ENCODE results near the gene DNAJC4. TPM values are rescaled to one million over a fixed set of nuclear protein-coding genes. Genes with fewer than 3 reads are reported as not detected.
A peak's percentile ranks its signal among the peaks of the same experiment; 100 is the strongest.

Gene DNAJC4
- total and polyA plus RNA-seq, 5 donors: 46.3 to 95.7 (median 51.8) TPM

DNA sequence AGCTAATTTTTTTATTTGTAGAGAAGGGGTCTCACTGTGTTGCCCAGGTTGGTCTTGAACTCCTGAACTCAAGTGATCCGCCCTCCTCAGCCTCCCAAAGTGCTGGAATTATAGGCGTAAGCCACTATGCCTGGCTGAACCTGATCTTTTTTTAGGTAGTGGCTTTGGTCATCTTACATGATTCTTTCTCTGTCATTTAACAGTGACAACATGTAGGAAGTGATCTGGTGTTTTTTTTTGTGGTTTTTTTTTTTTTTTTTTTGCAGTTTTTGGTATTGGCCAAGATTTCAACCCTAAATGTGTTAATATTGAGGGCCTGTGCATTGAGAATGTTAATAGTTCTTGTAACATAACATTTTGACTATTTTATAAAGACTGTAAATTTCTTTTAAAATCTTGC is 31.8 kb upstream of the DNAJC4 start:
- Histone ChIP-seq H3K27ac (ENCODE audit: low read length) (no peak overlapping the region), H3K9me3 (ENCODE audit: control insufficient read depth, low read length) (no peaks in the 10 kb centered on the region), H3K4me3 (ENCODE audit: low read length) (no peak overlapping the region), H3K4me1 (ENCODE audit: control insufficient read depth, insufficient read depth, low read length) (no peaks in the 10 kb centered on the region), H3K27me3 (ENCODE audit: control insufficient read depth, insufficient read depth) (no peaks in the 10 kb centered on the region)
- ATAC-seq (no peak), DNase-seq (no peak)
- 99% methylated on average over 2 of the region's 2 CpGs for WGBS
- intact Hi-C loops (cut with DNase I): no loop called here

DNA sequence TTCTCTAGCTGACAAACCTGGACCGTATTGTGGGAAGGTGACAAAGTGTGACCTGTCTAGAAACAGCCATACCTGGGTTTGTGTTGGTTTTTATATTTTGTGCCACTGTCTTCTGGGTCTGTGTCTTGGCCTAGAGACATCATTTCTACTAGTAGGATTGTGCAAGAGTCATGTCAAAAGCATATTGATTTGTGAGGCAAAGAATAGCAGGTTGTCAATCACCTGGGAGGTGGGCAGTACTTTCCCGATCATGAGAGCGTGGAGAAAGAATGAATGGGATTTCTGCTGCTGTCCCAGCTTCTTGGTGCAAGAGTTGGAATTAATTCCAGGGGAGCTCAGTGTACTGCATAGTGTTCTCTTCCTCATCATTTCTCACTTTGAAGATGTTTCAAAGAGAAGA is 28.8 kb upstream of the DNAJC4 start:
- DNase-seq (no peak), ATAC-seq (no peak)
- H3K27ac ChIP-seq (ENCODE audit: low read length): no peak overlapping the region
- no peaks in the 10 kb centered on the region for H3K9me3 ChIP-seq (ENCODE audit: control insufficient read depth, low read length)
- no peaks in the 10 kb centered on the region for H3K4me1 ChIP-seq (ENCODE audit: control insufficient read depth, insufficient read depth, low read length)
- H3K27me3 ChIP-seq (ENCODE audit: control insufficient read depth, insufficient read depth): no peaks in the 10 kb centered on the region
- no peak overlapping the region for H3K4me3 ChIP-seq (ENCODE audit: low read length)
- WGBS: 63% methylated on average over 3 of the region's 3 CpGs
- intact Hi-C loops (cut with DNase I): no loop called here

DNA sequence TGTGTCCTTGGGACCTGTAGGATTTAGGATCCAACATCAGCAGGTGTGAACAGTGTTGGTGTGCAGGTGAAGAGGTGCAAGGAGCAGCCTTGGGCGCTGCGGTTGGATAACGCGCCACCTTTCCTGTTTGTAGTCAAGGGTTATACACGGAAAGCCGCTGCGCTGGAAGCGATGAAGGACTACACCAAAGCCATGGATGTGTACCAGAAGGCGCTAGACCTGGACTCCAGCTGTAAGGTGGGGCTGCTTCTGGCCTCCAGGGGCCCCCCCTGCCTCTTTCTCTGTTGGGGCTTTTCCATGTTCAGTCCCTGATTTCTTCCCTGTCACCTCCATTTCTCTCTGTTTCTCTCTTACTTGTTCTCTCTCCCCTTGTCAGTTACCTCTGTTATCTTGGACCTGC is 27.4 kb upstream of the DNAJC4 start:
- DNase-seq: no peak
- 95% methylated on average over 9 of the region's 9 CpGs for WGBS
- no peak overlapping the region for H3K27ac ChIP-seq (ENCODE audit: low read length)
- no peaks in the 10 kb centered on the region for H3K9me3 ChIP-seq (ENCODE audit: control insufficient read depth, low read length)
- H3K4me1 ChIP-seq (ENCODE audit: control insufficient read depth, insufficient read depth, low read length): no peaks in the 10 kb centered on the region
- ATAC-seq: no peak
- H3K4me3 ChIP-seq (ENCODE audit: low read length): no peak overlapping the region
- intact Hi-C loops (cut with DNase I): no loop called here
- no peaks in the 10 kb centered on the region for H3K27me3 ChIP-seq (ENCODE audit: control insufficient read depth, insufficient read depth)

DNA sequence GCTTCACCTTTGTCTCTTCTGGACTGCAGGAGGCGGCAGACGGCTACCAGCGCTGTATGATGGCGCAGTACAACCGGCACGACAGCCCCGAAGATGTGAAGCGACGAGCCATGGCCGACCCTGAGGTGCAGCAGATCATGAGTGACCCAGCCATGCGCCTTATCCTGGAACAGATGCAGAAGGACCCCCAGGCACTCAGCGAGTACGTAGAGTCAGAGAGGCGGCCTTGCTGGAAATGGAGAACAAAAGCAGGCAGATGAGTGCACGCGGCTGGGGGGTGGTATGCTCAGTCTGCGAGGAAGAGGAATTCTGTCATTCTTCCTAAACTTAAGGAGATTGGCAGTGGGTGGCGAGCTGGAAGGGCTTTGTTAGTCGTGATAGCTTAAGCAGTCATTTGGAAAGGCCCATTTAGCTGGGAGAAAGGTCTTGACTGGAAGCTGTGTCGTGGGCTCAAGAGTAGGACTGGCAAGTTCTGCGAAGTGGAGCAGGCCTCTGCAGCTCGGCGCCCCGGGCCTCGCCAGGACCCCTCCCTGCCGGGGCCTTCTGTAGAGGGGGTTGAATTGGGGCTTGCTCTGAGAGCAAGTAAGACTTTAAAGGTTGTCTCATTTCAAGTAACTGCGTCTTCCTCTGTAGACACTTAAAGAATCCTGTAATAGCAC is 26.8 kb upstream of the DNAJC4 start:
- intact Hi-C loops (cut with DNase I): loop anchor here in 1 of 4 donors (2.0 kb wide), 1 partner anchor 97 kb away; the partner anchor contains the start of gene CATSPERZ
- Histone ChIP-seq H3K4me1 (ENCODE audit: control insufficient read depth, insufficient read depth, low read length) (no peaks in the 10 kb centered on the region), H3K9me3 (ENCODE audit: control insufficient read depth, low read length) (no peaks in the 10 kb centered on the region), H3K27ac (ENCODE audit: low read length) (no peak overlapping the region), H3K4me3 (ENCODE audit: low read length) (no peak overlapping the region), H3K27me3 (ENCODE audit: control insufficient read depth, insufficient read depth) (no peaks in the 10 kb centered on the region)
- ATAC-seq: no peak
- DNase-seq: no peak
- 90% methylated on average over 27 of the region's 27 CpGs for WGBS

DNA sequence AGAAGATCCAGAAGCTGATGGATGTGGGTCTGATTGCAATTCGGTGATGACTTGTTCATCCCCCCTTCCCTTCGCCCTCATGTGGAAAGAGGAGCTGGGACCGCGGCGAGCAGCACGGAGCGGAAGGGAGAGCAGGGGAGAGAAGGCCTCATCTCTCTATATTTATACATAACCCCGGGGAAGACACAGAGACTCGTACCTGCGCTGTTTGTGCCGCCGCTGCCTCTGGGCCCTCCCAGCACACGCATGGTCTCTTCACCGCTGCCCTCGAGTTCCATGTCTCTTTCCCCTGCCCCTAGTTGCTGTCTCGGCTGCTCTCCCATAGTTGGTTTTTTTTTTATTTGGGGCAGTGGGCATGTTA is 26.3 kb upstream of the DNAJC4 start:
- H3K4me1 ChIP-seq (ENCODE audit: control insufficient read depth, insufficient read depth, low read length): no peaks in the 10 kb centered on the region
- no peaks in the 10 kb centered on the region for H3K27me3 ChIP-seq (ENCODE audit: control insufficient read depth, insufficient read depth)
- H3K9me3 ChIP-seq (ENCODE audit: control insufficient read depth, low read length): no peaks in the 10 kb centered on the region
- WGBS: 85% methylated on average over 16 of the region's 16 CpGs
- ATAC-seq (no peak), DNase-seq (no peak)
- H3K4me3 ChIP-seq (ENCODE audit: low read length): no peak overlapping the region
- H3K27ac ChIP-seq (ENCODE audit: low read length): no peak overlapping the region
- intact Hi-C loops (cut with DNase I): loop anchor here in 1 of 4 donors (2.0 kb wide), 1 partner anchor 97 kb away; the partner anchor contains the start of gene CATSPERZ

DNA sequence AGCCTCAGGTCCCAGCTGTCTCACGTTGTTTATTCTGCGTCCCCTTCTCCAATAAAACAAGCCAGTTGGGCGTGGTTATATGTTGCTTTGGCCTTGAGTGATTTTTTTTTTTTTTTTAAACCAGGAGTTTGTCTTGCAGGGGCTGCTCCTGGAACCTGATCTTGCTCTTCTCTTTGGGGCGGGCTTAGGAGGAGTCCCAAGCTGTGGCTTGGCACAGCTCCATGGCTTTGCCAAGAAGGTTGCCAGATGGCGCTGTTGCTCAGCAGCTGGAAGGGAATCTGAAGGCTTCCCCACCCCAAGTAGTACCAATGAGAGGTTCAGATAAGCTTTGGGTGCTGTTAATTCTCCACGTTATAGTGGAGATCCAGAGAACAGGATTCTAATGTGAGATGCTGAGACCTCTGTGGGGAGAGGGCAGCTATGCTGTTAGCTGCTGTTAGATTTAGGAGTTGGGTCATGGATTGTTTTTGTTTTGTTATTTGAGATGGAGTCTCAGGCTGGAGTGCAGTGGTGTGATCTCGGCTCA is 25.8 kb upstream of the DNAJC4 start:
- WGBS: 37% methylated on average over 7 of the region's 7 CpGs
- intact Hi-C loops (cut with DNase I): loop anchor here in 1 of 4 donors (2.0 kb wide), 1 partner anchor 96 kb away; the partner anchor contains the start of gene CATSPERZ
- Histone ChIP-seq H3K4me1 (ENCODE audit: control insufficient read depth, insufficient read depth, low read length) (no peaks in the 10 kb centered on the region), H3K27me3 (ENCODE audit: control insufficient read depth, insufficient read depth) (no peaks in the 10 kb centered on the region), H3K27ac (ENCODE audit: low read length) (no peak overlapping the region), H3K4me3 (ENCODE audit: low read length) (no peak overlapping the region), H3K9me3 (ENCODE audit: control insufficient read depth, low read length) (no peaks in the 10 kb centered on the region)
- ATAC-seq (peak; percentile 49 to 51), DNase-seq (peak; percentile 88 to 94 (median 92))

DNA sequence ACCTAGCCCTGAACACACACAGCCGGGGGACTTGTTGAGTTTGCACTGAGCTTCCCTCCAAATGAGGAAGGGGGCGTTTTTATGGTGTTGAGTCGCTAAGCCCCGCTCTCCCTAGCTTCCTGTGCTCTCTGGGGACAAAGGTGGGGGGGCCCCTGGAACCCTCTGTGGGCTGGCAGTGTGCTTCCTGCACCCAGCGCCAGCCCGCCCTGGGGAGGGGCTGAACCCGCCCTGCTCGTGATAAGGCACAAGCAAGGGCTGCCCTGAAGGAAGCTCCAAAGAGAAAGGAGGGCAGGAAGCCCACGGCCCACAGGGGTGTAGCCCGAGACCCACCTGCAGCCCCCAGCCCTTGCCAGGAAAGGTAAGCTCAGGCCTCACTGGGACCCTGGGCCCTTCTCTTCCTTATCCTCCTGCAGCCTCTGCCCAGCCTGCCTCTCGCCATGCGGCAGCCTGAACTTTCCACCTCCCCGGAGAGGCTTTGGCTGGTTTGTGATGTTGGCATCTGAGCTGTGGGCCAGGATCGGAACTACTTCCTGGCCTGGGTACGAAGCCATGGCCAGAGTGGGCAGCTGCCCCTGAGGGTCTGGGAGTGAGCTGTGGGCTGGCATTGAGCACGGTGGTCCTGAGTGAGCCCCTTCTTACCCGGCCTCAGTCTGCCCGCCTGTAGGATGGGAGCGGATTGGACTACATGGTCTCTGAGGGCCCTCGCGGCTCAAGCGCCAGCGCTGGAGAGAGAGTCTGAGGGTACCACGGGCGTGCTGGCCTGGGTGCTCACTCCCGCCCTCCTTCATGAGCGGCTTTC is 23.7 kb upstream of the DNAJC4 start, which contains the start of gene FERMT3:
Gene FERMT3 (plus strand): TSS at position 265 of the 799 bp plus-strand sequence. CDS start 644 bp downstream, outside the sequence.
- 68% methylated on average over 27 of the region's 27 CpGs for WGBS
- H3K4me1 ChIP-seq (ENCODE audit: control insufficient read depth, insufficient read depth, low read length): no peaks in the 10 kb centered on the region
- peak; percentile 74 to 91 (median 88) for DNase-seq
- peak within 1 kb of the TSS; percentile 13 for H3K4me3 ChIP-seq (ENCODE audit: low read length)
- ATAC-seq: peak; percentile 44 to 56
- peak within 1 kb of the TSS; percentile 73 for H3K27ac ChIP-seq (ENCODE audit: low read length)
- intact Hi-C loops (cut with DNase I): loop anchor here in 1 of 4 donors (2.0 to 5.0 kb wide), 2 partner anchors 44 to 96 kb away; partner anchors contain the start of genes CATSPERZ and PLCB3
- no peaks in the 10 kb centered on the region for H3K9me3 ChIP-seq (ENCODE audit: control insufficient read depth, low read length)
- no peaks in the 10 kb centered on the region for H3K27me3 ChIP-seq (ENCODE audit: control insufficient read depth, insufficient read depth)

DNA sequence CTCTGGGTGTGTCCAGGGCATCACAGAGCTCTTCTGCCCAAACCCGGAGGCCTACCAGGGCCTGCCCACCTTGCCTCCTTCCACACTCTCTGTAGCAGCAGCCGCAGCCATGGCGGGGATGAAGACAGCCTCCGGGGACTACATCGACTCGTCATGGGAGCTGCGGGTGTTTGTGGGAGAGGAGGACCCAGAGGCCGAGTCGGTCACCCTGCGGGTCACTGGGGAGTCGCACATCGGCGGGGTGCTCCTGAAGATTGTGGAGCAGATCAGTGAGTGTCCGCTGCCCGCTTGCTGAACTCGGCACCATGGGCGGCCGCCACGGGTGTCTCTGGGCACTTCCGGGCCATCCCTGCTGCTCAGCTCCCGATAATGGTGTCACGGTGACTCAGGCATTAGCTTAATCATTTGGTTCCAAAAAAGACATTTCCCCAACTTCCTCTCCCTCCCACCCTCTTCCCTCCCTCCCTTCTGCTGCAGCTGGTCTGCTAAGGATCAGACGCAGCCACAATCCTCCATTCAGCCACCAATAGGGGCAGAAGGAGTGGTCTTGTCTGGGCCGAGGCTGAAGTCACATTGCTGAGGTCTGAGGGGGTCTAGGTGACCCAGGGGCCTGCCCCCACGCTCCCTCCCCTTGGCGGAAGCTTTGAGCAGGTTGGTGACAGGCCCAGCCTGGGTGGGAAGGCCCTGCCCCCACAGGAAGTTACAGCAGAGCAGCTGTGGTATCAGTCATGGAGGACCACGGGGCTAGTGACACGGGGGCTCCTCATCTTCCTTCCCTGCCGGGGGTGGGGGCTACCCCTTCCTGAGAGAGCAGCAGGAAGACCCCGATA is 22.9 kb upstream of the DNAJC4 start:
- no peaks in the 10 kb centered on the region for H3K27me3 ChIP-seq (ENCODE audit: control insufficient read depth, insufficient read depth)
- intact Hi-C loops (cut with DNase I): loop anchor here in 1 of 4 donors (2.0 to 5.0 kb wide), 2 partner anchors 43 to 95 kb away; partner anchors contain the start of genes CATSPERZ and PLCB3
- H3K9me3 ChIP-seq (ENCODE audit: control insufficient read depth, low read length): no peaks in the 10 kb centered on the region
- peak; percentile 83 to 89 (median 87) for DNase-seq
- peak overlapping the region; percentile 73 for H3K27ac ChIP-seq (ENCODE audit: low read length)
- peak overlapping the region; percentile 13 for H3K4me3 ChIP-seq (ENCODE audit: low read length)
- WGBS: 27% methylated on average over 30 of the region's 30 CpGs
- H3K4me1 ChIP-seq (ENCODE audit: control insufficient read depth, insufficient read depth, low read length): no peaks in the 10 kb centered on the region
- ATAC-seq: peak; percentile 60 to 71

DNA sequence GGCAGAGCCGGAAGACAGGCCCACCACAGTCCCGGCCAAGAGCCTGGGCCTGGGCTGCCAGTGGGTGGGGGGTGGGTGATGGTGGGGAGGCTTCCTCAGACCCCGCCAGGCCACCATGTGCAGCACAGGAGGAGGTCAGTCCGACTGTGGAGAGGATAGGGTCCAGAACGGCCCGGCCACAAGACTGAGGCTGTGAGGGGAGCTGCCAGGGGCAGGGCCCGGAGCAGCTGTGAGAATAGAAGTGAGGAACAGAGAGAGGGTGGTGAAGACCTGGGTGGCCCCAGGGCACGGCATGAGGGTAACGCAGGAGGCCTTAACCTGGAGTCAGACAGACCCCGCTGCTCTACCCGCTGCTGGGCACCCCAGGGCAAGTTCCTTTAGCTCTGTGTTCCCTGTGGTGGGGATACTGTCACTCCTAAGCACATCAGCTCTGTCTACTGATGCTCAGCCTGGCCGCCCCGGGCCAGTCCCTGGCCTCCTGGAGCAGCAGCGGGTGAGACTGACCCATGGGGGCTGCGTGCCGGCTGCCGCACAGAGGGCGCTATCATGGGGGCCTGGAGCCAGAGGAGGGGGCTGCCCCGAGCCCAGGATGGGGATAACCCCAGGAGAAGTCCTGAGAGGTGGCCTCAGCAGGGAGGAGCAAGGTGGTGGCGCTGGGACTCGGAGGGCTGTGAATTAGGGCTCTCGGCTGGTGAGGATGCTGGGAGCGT is 22.1 kb upstream of the DNAJC4 start:
- Histone ChIP-seq H3K4me1 (ENCODE audit: control insufficient read depth, insufficient read depth, low read length) (no peaks in the 10 kb centered on the region), H3K27ac (ENCODE audit: low read length) (peak overlapping the region; percentile 73), H3K9me3 (ENCODE audit: control insufficient read depth, low read length) (no peaks in the 10 kb centered on the region), H3K4me3 (ENCODE audit: low read length) (peak overlapping the region; percentile 13), H3K27me3 (ENCODE audit: control insufficient read depth, insufficient read depth) (no peaks in the 10 kb centered on the region)
- peak; percentile 1 for ATAC-seq
- peak in 1 of 3 donors; percentile 61 for DNase-seq
- intact Hi-C loops (cut with DNase I): loop anchor here in 1 of 4 donors (5.0 kb wide), 1 partner anchor 94 kb away; the partner anchor contains the start of gene CATSPERZ
- 71% methylated on average over 23 of the region's 23 CpGs for WGBS

Measured in right cardiac atrium (tissue), 5 donors.